ENCODE measurements around the gene AACS. TPM values are rescaled to one million over a fixed set of nuclear protein-coding genes. Genes with fewer than 3 reads are reported as not detected.

AACS gene
- total and polyA plus RNA-seq, 2 of the 8 experiments (the other 6 are each of a cell fraction or from before 2014, with no cell fraction given): 51.9 to 52.4 TPM

- no peaks in the 10 kb centered on the region; a peak in 4 of 7 replicates for H3K4me1 ChIP-seq (replicated peaks in 1 of 4; ENCODE audit: control insufficient read depth in 3 of 4, insufficient read depth in 4 of 4, low read length in 3 of 4)
- H3K23ac ChIP-seq (ENCODE audit: insufficient read length): no peak overlapping the region
- DNase-seq (ENCODE audit: low read depth in 1 of 2, low spot score in 2 of 2): no peak
- no peaks in the 10 kb centered on the region for H3K79me1 ChIP-seq (ENCODE audit: low read depth, low read length)
- H2AFZ ChIP-seq (ENCODE audit: low read length): no peak overlapping the region
- no peak overlapping the region for H4K8ac ChIP-seq (ENCODE audit: extremely low read depth, insufficient read depth, low read length)
- no peaks in the 10 kb centered on the region for H3K9me3 ChIP-seq (ENCODE audit: insufficient read depth in 2 of 2, low read depth in 1 of 2, low read length in 1 of 2)
- TF ChIP-seq POLR2AphosphoS5 (IDR thresholded peaks at IDR 0.05; ENCODE audit: low read depth, low read length): no peak
- no peak for TF ChIP-seq GTF2F1 (IDR thresholded peaks at IDR 0.05; ENCODE audit: borderline replicate concordance, low read depth, low read length)
- TF ChIP-seq E2F6 (IDR thresholded peaks at IDR 0.05): no peak
- WGBS, 2 experiments (ENCODE audit: extremely low coverage in 1 of 2, insufficient coverage in 1 of 2, insufficient read length in 1 of 2, insufficient replicate concordance in 2 of 2, low coverage in 1 of 2, low lambda C conversion rate in 2 of 2, missing lambda C conversion rate in 1 of 2): 78% methylated on average over 6 of the region's 6 CpGs; no CpG with 5 or more reads in 1 of the 2 experiments
- H3K14ac ChIP-seq (ENCODE audit: insufficient read length): no peak overlapping the region
- H2BK12ac ChIP-seq (ENCODE audit: low read depth, low read length): no peak overlapping the region
- H2BK20ac ChIP-seq (ENCODE audit: low read length): no peak overlapping the region
- H3K4me3 ChIP-seq (ENCODE audit: extremely low read depth in 1 of 4, insufficient read depth in 2 of 4, low read depth in 3 of 4, low read length in 4 of 4): no peak overlapping the region
- H3K4ac ChIP-seq (replicated peaks; ENCODE audit: insufficient read length, low read depth, low read length): no peak overlapping the region
- ChIA-PET CTCF (ENCODE audit: partially characterized antibody) (interaction anchor here (0.9 kb wide), 1 partner anchor 15 kb away, joined by 3 read pairs; no protein-coding TSS in a partner anchor), POLR2A (ENCODE audit: partially characterized antibody) (no interaction called here)
- H4K91ac ChIP-seq (replicated peaks; ENCODE audit: insufficient read length, low read length): no peak overlapping the region
- H3K9ac ChIP-seq (replicated peaks in 1 of 4; ENCODE audit: extremely low read depth in 1 of 4, low read depth in 3 of 4, low read length in 3 of 4): no peak overlapping the region
- H3K36me3 ChIP-seq (ENCODE audit: control insufficient read depth in 2 of 4, insufficient read depth in 4 of 4, low read length in 3 of 4): no peaks in the 10 kb centered on the region
- H2BK5ac ChIP-seq (ENCODE audit: low read depth, low read length): no peak overlapping the region
- H4K20me1 ChIP-seq (replicated peaks in 1 of 2; ENCODE audit: control insufficient read depth in 1 of 2, insufficient read depth in 2 of 2, low read length in 2 of 2): no peaks in the 10 kb centered on the region
- H2BK15ac ChIP-seq (ENCODE audit: low read length): 0 out of 2 replicates have a peak overlapping the region, but pooled peaks have one; percentile 21
- H2AK5ac ChIP-seq (ENCODE audit: low read depth, low read length): no peak overlapping the region
- H3K23me2 ChIP-seq (ENCODE audit: low read depth, low read length): no peaks in the 10 kb centered on the region
- no peak overlapping the region for H4K5ac ChIP-seq (ENCODE audit: insufficient read length, low read depth, low read length)
- H3K18ac ChIP-seq (ENCODE audit: extremely low read depth, low read length): no peak overlapping the region
- no peak overlapping the region for H3K27ac ChIP-seq (ENCODE audit: low read depth, low read length)
- no peak overlapping the region for H3K4me2 ChIP-seq (ENCODE audit: insufficient read depth in 1 of 2, low read depth in 2 of 2, low read length in 2 of 2)
- no peaks in the 10 kb centered on the region for H3K27me3 ChIP-seq (replicated peaks in 1 of 4; ENCODE audit: control insufficient read depth in 3 of 4, extremely low read depth in 1 of 4, insufficient read depth in 3 of 4, low read length in 3 of 4)
- no peaks in the 10 kb centered on the region for H3K79me2 ChIP-seq (ENCODE audit: control insufficient read depth in 1 of 2, insufficient read depth in 2 of 2, low read length in 2 of 2)
- H3K56ac ChIP-seq (replicated peaks; ENCODE audit: insufficient read length, low read depth, low read length): no peak overlapping the region
- no peak for FAIRE-seq
- H2BK120ac ChIP-seq (replicated peaks; ENCODE audit: low read depth, low read length): no peak overlapping the region
Observed at GRCh38 chr12:125148316-125148715, 83.1 kb downstream of the AACS start.

All from H1 (cell line).